NCI-H345 treated with DMSO at 0.1 percent for 48 hours (cell line): Measurements from ENCODE around the gene CDH9.
"Not testable (repeated sequence)": the region's sequence is repeated elsewhere in the genome, so short reads cannot be mapped to it uniquely, and the experiment has no call there.

Source experiments
- DNase-seq: peaks from one replicate; lab custom pipeline; 2025; ENCODE audit not compliant: unreplicated experiment; lab: John Stamatoyannopoulos, UW

CDH9 gene

GRCh38 chr5:26959290-26959689 lies 79.1 kb downstream of the CDH9 start:
- no peak for DNase-seq

- DNase-seq: no peak
Observed at GRCh38 chr5:26955161-26955560, 83.2 kb downstream of the CDH9 start.

- DNase-seq: no peak
Observed at GRCh38 chr5:26948921-26949320, 89.5 kb downstream of the CDH9 start.

GRCh38 chr5:26945901-26946300 lies 92.5 kb downstream of the CDH9 start:
- no peak for DNase-seq

- no peak for DNase-seq
Observed at GRCh38 chr5:26942481-26942880, 95.9 kb downstream of the CDH9 start.

GRCh38 chr5:26940994-26941393 lies 97.4 kb downstream of the CDH9 start:
- DNase-seq: no peak

GRCh38 chr5:26932238-26932637 lies 106.1 kb downstream of the CDH9 start:
- DNase-seq: no peak

- no peak for DNase-seq
Observed at GRCh38 chr5:26921439-26921838, 116.9 kb downstream of the CDH9 start.

- no peak for DNase-seq
Observed at GRCh38 chr5:26903469-26903868, 134.9 kb downstream of the CDH9 start.

GRCh38 chr5:26894719-26895263 lies 143.6 kb downstream of the CDH9 start:
- DNase-seq: no peak

- no peak for DNase-seq
Observed at GRCh38 chr5:26893078-26893477, 145.3 kb downstream of the CDH9 start.

GRCh38 chr5:26889815-26890214 lies 148.6 kb downstream of the CDH9 start:
- peak; percentile 25 for DNase-seq

- DNase-seq: no peak
Observed at GRCh38 chr5:26884481-26884880, 153.9 kb downstream of the CDH9 start.

GRCh38 chr5:26883375-26883774 lies 155.0 kb downstream of the CDH9 start:
- no peak for DNase-seq

GRCh38 chr5:26881901-26882300 lies 156.5 kb downstream of the CDH9 start:
- no peak for DNase-seq

- no peak for DNase-seq
Observed at GRCh38 chr5:26877154-26877553, 161.2 kb downstream of the CDH9 start.

- DNase-seq: no peak
Observed at GRCh38 chr5:26872337-26872736, 166.0 kb downstream of the CDH9 start.

GRCh38 chr5:26869781-26870180 lies 168.6 kb downstream of the CDH9 start:
- DNase-seq: no peak

GRCh38 chr5:26868504-26868903 lies 169.9 kb downstream of the CDH9 start:
- no peak for DNase-seq

- DNase-seq: no peak
Observed at GRCh38 chr5:26864061-26864460, 174.3 kb downstream of the CDH9 start.

- DNase-seq: no peak
Observed at GRCh38 chr5:26856238-26856637, 182.1 kb downstream of the CDH9 start.

- not testable (repeated sequence) for DNase-seq
Observed at GRCh38 chr5:26852450-26852849, 185.9 kb downstream of the CDH9 start.

- no peak for DNase-seq
Observed at GRCh38 chr5:26847041-26847736, 191.2 kb downstream of the CDH9 start.
